Colonic mucosa (tissue), 4 donors: Measurements from ENCODE around the gene TAB2. TPM values are rescaled to one million over a fixed set of nuclear protein-coding genes. Genes with fewer than 3 reads are reported as not detected.

Experiments
- DNase-seq: peaks from one replicate; pipeline ENCODE4 v3.0.0-alpha.2; 2020
- H3K27ac ChIP-seq: fragments of 200-600 bp; one replicate; pipeline ENCODE4 v1.8.0; 2021
- H3K27me3 ChIP-seq: fragments of 200-600 bp; one replicate; pipeline ENCODE4 v1.8.0; 2021
- H3K36me3 ChIP-seq: fragments of 200-600 bp; one replicate; pipeline ENCODE4 v1.8.0; 2021
- H3K4me1 ChIP-seq: fragments of 200-600 bp; one replicate; pipeline ENCODE4 v1.8.0; 2021; ENCODE audit warnings: mild to moderate bottlenecking
- H3K4me3 ChIP-seq: fragments of 200-600 bp; one replicate; pipeline ENCODE4 v1.8.0; 2021
- H3K9ac ChIP-seq, 2 donors: one replicate each; pipeline ENCODE4 v1.7.0; 2013; ENCODE audit warnings: control low read depth in 2 of 2, low read depth in 2 of 2, low read length in 2 of 2
- H3K9me3 ChIP-seq: fragments of 200-600 bp; one replicate; pipeline ENCODE4 v1.8.0; 2021
- intact Hi-C: fragments of 100-400 bp; cut with DNase I; formaldehyde crosslinking; loops from one replicate; pipeline ENCODE4 v1.14.1; 2022
- total RNA-seq, 2 donors: library from RNA; stranded (reverse); fragmentation: NEBNext Ultra II Directional in 1 of 2; extraction: Animal tissue kit (Norgen Biotek cat#: 25700) in 1 of 2; gene quantifications; one replicate each; pipeline ENCODE4 v1.2.1, GENCODE V29; 2021
- TF ChIP-seq, protein P1 (sequence below): fragments of 200-600 bp; IDR thresholded peaks from one replicate; pipeline ENCODE4 v1.8.0; 2022; ENCODE audit warnings: antibody characterized with exemption, mild to moderate bottlenecking
- donor health status: healthy.
- donor health status: DM: no; HTN: no; CAD: no.
- donor health status: DM: no; HTN: no; CAD: no.

The TAB2 gene
- total RNA-seq, 2 donors from 2014 or later, result 36.7 to 81.3 TPM

DNA sequence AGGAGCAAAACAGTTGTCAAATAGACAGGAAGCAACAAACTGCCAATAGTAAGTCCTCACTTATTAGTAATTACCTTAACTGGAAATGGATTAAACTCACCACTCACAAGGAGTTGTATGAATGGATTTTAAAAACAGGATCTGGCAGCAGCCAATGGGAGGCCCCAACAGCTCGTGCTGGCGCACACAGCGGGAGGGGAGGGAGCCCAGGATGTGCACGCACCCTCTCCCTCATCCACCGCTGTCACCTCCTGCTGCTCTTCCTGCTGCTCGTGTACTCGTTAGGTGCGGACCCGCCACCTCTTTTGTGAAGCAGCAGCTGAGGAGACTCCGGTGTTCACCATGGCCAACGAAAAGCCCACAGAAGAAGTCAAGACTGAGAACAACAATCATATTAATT is 82.5 kb downstream of the TAB2 start, which contains the start of gene SUMO4:
Gene SUMO4, plus strand, starts transcription at position 213 of the 400 bp plus-strand sequence. Its CDS starts 130 bp downstream, at position 343.
- Histone ChIP-seq H3K9ac (no peak within 1 kb of the TSS), H3K27me3 (no peaks in the 10 kb centered on the region), H3K9me3 (no peaks in the 10 kb centered on the region), H3K36me3 (no peaks in the 10 kb centered on the region), H3K4me3 (no peak within 1 kb of the TSS), H3K27ac (no peak within 1 kb of the TSS), H3K4me1 (no peaks in the 10 kb centered on the region)
- DNase-seq, result no peak
- TF ChIP-seq, protein P1, sequence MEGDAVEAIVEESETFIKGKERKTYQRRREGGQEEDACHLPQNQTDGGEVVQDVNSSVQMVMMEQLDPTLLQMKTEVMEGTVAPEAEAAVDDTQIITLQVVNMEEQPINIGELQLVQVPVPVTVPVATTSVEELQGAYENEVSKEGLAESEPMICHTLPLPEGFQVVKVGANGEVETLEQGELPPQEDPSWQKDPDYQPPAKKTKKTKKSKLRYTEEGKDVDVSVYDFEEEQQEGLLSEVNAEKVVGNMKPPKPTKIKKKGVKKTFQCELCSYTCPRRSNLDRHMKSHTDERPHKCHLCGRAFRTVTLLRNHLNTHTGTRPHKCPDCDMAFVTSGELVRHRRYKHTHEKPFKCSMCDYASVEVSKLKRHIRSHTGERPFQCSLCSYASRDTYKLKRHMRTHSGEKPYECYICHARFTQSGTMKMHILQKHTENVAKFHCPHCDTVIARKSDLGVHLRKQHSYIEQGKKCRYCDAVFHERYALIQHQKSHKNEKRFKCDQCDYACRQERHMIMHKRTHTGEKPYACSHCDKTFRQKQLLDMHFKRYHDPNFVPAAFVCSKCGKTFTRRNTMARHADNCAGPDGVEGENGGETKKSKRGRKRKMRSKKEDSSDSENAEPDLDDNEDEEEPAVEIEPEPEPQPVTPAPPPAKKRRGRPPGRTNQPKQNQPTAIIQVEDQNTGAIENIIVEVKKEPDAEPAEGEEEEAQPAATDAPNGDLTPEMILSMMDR, result no peak
- intact Hi-C loops, result no loop called here

DNA sequence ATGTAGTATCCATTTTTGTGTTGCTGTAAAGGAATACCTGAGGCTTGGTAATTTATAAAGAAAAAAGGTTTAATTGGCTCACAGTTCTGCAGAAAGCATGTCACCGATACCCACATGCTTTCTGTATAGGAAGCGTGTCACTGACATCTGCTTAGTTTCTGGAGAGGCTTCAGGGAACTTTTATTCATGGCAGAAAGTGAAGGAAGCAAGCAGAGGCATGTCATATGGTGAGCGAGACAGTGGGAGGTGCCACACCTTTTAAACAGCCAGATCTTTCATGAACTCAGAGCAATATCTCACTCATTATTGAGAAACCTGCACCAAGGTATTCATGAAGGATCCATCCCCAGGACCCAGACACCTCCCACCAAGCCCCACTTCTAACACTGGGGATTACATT is 86.0 kb downstream of the TAB2 start:
- H3K9ac ChIP-seq, result no peak overlapping the region
- H3K4me1 ChIP-seq, result no peaks in the 10 kb centered on the region
- no peaks in the 10 kb centered on the region for H3K9me3 ChIP-seq
- intact Hi-C loops, result no loop called here
- H3K4me3 ChIP-seq, result no peak overlapping the region
- no peak for DNase-seq
- H3K27me3 ChIP-seq, result no peaks in the 10 kb centered on the region
- no peak overlapping the region for H3K27ac ChIP-seq
- TF ChIP-seq, protein P1, result no peak
- no peaks in the 10 kb centered on the region for H3K36me3 ChIP-seq

DNA sequence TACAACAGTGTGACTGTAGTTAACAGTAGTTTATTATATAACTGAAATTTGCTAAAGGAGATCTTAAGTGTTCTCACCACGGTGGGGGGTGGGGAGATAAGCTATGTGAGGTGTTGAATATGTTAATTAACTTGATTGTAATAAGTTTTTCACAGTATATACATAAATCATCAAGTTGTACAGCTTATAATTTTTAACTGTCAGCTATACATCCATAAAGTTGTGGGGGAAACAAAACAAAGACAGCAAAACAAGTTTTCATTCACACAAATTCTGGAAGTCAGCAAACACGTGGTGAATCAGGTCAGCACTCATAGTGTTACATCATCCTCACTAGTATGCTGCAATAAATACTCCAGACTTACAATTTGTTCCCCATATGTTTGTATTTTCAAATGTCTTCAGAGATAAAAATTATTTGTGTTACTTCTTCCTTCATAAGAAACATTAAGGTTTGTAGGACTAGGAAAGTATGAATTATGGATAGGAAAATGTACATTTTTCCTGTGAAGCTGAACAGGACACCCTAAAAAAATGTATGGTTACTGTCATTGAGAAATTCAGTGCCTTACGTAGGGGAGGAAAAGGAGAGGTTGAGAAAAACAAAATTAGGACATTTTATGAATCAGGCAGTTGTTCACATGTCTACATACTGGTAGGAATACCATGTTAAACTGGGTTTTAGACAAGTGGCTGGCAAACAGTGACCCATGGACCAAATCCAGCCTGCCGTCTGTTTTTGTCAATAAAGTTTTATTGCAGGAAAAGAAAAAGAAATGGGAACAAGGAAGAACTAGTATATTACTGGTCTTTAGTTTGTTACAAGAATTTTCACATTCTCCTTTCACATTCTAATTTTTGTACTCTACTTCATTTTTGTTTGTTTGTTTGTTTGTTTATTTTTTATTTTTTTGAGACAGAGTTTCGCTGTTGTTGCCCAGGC is 88.6 kb downstream of the TAB2 start:
- no peak overlapping the region for H3K9ac ChIP-seq
- no peak for DNase-seq
- no peak overlapping the region for H3K4me3 ChIP-seq
- H3K27me3 ChIP-seq, result no peaks in the 10 kb centered on the region
- intact Hi-C loops, result no loop called here
- H3K27ac ChIP-seq, result no peak overlapping the region
- no peaks in the 10 kb centered on the region for H3K36me3 ChIP-seq
- H3K9me3 ChIP-seq, result no peaks in the 10 kb centered on the region
- TF ChIP-seq, protein P1, result no peak
- no peaks in the 10 kb centered on the region for H3K4me1 ChIP-seq

DNA sequence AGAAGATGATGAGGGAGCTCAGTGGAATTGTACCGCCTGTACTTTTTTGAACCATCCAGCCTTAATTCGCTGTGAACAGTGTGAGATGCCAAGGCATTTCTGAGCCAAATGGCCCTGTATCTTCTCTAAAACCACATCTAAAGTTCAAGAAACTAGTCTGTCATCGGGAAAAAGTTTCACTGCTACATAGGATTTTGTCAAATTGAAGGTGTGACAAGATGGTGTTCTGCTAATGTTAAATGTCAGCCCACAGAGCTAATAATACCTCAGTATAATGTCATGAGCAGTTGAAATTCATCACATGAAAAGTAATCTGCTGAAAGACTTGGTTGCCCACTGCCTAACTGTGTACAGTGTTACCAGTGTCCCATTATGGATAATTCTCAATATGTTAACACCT is 92.1 kb downstream of the TAB2 start:
- DNase-seq, result no peak
- Histone ChIP-seq H3K27me3 (no peaks in the 10 kb centered on the region), H3K27ac (no peak overlapping the region), H3K9me3 (no peaks in the 10 kb centered on the region), H3K4me3 (no peak overlapping the region), H3K9ac (no peak overlapping the region), H3K4me1 (no peaks in the 10 kb centered on the region), H3K36me3 (no peaks in the 10 kb centered on the region)
- intact Hi-C loops, result no loop called here
- TF ChIP-seq, protein P1, result no peak

DNA sequence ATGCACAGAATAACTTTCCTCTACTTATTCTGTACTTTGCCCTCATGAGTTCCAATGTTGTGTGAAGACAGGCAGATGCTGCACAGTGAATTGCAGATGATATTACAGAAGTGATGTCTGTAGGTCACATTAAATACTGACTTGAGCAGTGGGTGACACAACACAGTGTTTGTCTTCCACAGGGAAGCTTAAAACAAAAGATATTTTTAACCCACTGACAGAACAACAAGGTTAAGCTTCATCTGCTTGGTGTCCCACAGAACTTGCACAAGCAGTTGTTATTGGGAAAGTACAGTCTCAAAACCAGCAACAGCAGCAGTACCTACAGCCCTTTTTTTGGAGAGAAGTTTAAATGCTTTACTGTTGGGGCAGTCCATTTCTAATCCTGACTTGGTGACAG is 93.0 kb downstream of the TAB2 start:
- no peaks in the 10 kb centered on the region for H3K9me3 ChIP-seq
- H3K36me3 ChIP-seq, result no peaks in the 10 kb centered on the region
- intact Hi-C loops, result no loop called here
- H3K27me3 ChIP-seq, result no peaks in the 10 kb centered on the region
- no peak overlapping the region for H3K27ac ChIP-seq
- TF ChIP-seq, protein P1, result no peak
- H3K9ac ChIP-seq, result no peak overlapping the region
- H3K4me1 ChIP-seq, result no peaks in the 10 kb centered on the region
- no peak for DNase-seq
- no peak overlapping the region for H3K4me3 ChIP-seq
